Endothelial cell (in vitro differentiated cells): ENCODE results near the gene PHACTR4. TPM values are rescaled to one million over a fixed set of nuclear protein-coding genes. Genes with fewer than 3 reads are reported as not detected.
"Not testable (repeated sequence)": the region's sequence is repeated elsewhere in the genome, so short reads cannot be mapped to it uniquely, and the experiment has no call there.

Experiments used
- DNase-seq: peaks from one replicate; pipeline ENCODE4 v3.0.0; 2021; ENCODE audit warnings: low spot score
- H3K27ac Mint-ChIP-seq: one replicate; pipeline ENCODE4 v1.8.0; 2021; ENCODE audit warnings: mixed read lengths, inconsistent platforms; ENCODE audit not compliant: unreplicated experiment
- H3K27me3 Mint-ChIP-seq: one replicate; pipeline ENCODE4 v1.8.0; 2021; ENCODE audit warnings: mild to moderate bottlenecking, moderate library complexity, mixed read lengths, inconsistent platforms; ENCODE audit not compliant: unreplicated experiment
- H3K36me3 Mint-ChIP-seq: one replicate; pipeline ENCODE4 v1.8.0; 2021; ENCODE audit warnings: mild to moderate bottlenecking, low read depth, mixed read lengths, inconsistent platforms; ENCODE audit not compliant: unreplicated experiment
- H3K4me1 Mint-ChIP-seq: one replicate; pipeline ENCODE4 v1.8.0; 2021; ENCODE audit warnings: mild to moderate bottlenecking, mixed read lengths, inconsistent platforms; ENCODE audit not compliant: unreplicated experiment
- H3K4me3 Mint-ChIP-seq: one replicate; pipeline ENCODE4 v1.8.0; 2021; ENCODE audit warnings: mild to moderate bottlenecking, mixed read lengths, inconsistent platforms; ENCODE audit not compliant: unreplicated experiment
- H3K9me3 Mint-ChIP-seq: one replicate; pipeline ENCODE4 v1.8.0; 2021; ENCODE audit warnings: mixed read lengths, inconsistent platforms; ENCODE audit not compliant: unreplicated experiment
- CTCF ChIP-seq: fragments of 200-600 bp; sonication (generic); IDR thresholded peaks from one replicate; pipeline ENCODE4 v1.5.0; 2021; ENCODE audit warnings: antibody characterized with exemption; ENCODE audit not compliant: unreplicated experiment
- total RNA-seq: library from RNA; stranded (reverse); fragmentation: NEBNext Ultra II Directional; extraction: Animal tissue kit (Norgen Biotek cat#: 25700); gene quantifications from one replicate; pipeline ENCODE4 v1.2.1, GENCODE V29; 2021; ENCODE audit not compliant: unreplicated experiment

PHACTR4 gene
- total RNA-seq, 1 donor from 2014 or later: 56.6 TPM

DNA sequence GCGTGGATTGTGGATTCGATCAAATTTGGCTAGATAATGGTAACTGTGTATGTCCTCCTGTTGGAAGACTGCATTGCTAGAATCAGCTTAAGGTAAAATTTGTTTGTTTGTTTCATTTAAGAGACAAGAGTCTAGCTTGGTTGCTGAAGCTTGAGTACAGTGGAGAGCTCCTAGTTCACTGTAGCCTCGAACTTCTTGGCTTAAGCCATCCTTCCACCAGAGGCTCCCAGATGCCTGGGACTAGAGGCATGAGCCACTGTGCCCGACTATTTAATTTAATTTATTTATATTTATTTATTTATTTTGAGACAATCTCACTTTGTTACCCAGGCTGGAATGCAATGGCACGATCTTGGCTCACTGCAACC, 1.5 kb downstream of the PHACTR4 start:
- no peak for TF ChIP-seq CTCF
- H3K27ac Mint-ChIP-seq: no peak overlapping the region
- peaks cover 10% of the 10 kb centered on the region for H3K4me1 Mint-ChIP-seq
- H3K36me3 Mint-ChIP-seq: no peaks in the 10 kb centered on the region
- H3K27me3 Mint-ChIP-seq: no peaks in the 10 kb centered on the region
- no peak for DNase-seq
- no peaks in the 10 kb centered on the region for H3K9me3 Mint-ChIP-seq
- peak overlapping the region; percentile 94 for H3K4me3 Mint-ChIP-seq

- not testable (repeated sequence) for H3K4me3 Mint-ChIP-seq, H3K36me3 Mint-ChIP-seq, DNase-seq, H3K27ac Mint-ChIP-seq, H3K4me1 Mint-ChIP-seq, H3K27me3 Mint-ChIP-seq, H3K9me3 Mint-ChIP-seq
These were observed 3.9 kb downstream of the PHACTR4 start for GRCh38 chr1:28373450-28373849.

GRCh38 chr1:28374297-28374696, 4.8 kb downstream of the PHACTR4 start:
- no peak for DNase-seq
- Mint-ChIP-seq H3K4me1 (peaks cover 8% of the 10 kb centered on the region), H3K4me3 (no peak overlapping the region), H3K27me3 (no peaks in the 10 kb centered on the region), H3K36me3 (no peaks in the 10 kb centered on the region), H3K9me3 (no peaks in the 10 kb centered on the region), H3K27ac (no peak overlapping the region)
- TF ChIP-seq CTCF: no peak

GRCh38 chr1:28375598-28375997, 6.1 kb downstream of the PHACTR4 start:
- not testable (repeated sequence) for H3K27ac Mint-ChIP-seq, H3K9me3 Mint-ChIP-seq, H3K4me1 Mint-ChIP-seq, DNase-seq, H3K27me3 Mint-ChIP-seq, H3K4me3 Mint-ChIP-seq, H3K36me3 Mint-ChIP-seq

- H3K4me3 Mint-ChIP-seq, H3K4me1 Mint-ChIP-seq, H3K9me3 Mint-ChIP-seq, DNase-seq, H3K27ac Mint-ChIP-seq, H3K27me3 Mint-ChIP-seq, H3K36me3 Mint-ChIP-seq: not testable (repeated sequence)
These were observed 6.7 kb downstream of the PHACTR4 start for GRCh38 chr1:28376195-28376594.

DNA sequence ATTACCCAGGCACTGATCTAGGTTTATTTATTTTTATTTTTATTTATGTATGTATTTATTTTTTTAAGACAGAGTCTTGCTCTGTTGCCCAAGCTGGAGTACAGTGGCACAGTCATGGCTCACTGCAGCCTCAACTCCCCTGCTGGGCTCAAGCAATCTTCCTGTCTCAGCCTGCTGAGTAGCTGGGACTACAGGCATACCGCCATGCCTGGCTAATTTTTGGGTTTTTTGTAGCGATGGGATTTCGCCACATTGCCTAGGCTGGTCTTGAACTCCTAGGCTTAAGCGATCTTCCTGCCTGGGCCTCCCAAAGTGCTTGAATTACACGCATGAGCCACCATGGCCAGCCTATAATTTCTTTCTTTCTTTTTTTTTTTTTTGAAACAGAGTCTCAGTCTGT, 9.4 kb downstream of the PHACTR4 start:
- H3K9me3 Mint-ChIP-seq: no peaks in the 10 kb centered on the region
- H3K27ac Mint-ChIP-seq: no peak overlapping the region
- peaks cover 3% of the 10 kb centered on the region for H3K4me1 Mint-ChIP-seq
- no peak overlapping the region for H3K4me3 Mint-ChIP-seq
- no peak for DNase-seq
- H3K36me3 Mint-ChIP-seq: no peaks in the 10 kb centered on the region
- TF ChIP-seq CTCF: no peak
- no peaks in the 10 kb centered on the region for H3K27me3 Mint-ChIP-seq

DNA sequence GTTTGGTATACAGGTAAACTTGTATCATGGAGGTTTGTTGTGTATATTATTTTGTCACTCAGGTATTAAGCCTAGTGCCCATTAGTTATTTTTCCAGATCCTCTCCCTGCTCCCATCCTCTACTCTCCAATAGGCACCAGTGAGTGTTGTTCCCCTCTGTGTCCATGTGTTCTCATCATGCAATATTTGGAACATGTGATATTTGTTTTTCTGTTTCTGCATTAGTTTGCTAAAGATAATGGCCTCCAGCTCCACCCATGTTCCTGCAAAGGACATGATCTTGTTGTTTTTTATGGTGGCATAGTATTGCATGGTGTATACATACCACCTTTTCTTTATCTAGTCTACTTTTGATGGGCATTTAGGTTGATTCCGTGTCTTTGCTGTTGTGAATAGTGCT, 10.9 kb downstream of the PHACTR4 start:
- no peaks in the 10 kb centered on the region for H3K36me3 Mint-ChIP-seq
- TF ChIP-seq CTCF: no peak
- H3K27me3 Mint-ChIP-seq: no peaks in the 10 kb centered on the region
- no peak for DNase-seq
- no peak overlapping the region for H3K4me3 Mint-ChIP-seq
- no peak overlapping the region for H3K27ac Mint-ChIP-seq
- H3K4me1 Mint-ChIP-seq: peaks cover 3% of the 10 kb centered on the region
- H3K9me3 Mint-ChIP-seq: no peaks in the 10 kb centered on the region

GRCh38 chr1:28383785-28384184, 14.2 kb downstream of the PHACTR4 start:
- not testable (repeated sequence) for H3K27ac Mint-ChIP-seq, DNase-seq, H3K4me1 Mint-ChIP-seq, H3K4me3 Mint-ChIP-seq, H3K36me3 Mint-ChIP-seq, H3K27me3 Mint-ChIP-seq, H3K9me3 Mint-ChIP-seq
